ENCODE measurements around the gene NCAN.

NCAN gene

DNA sequence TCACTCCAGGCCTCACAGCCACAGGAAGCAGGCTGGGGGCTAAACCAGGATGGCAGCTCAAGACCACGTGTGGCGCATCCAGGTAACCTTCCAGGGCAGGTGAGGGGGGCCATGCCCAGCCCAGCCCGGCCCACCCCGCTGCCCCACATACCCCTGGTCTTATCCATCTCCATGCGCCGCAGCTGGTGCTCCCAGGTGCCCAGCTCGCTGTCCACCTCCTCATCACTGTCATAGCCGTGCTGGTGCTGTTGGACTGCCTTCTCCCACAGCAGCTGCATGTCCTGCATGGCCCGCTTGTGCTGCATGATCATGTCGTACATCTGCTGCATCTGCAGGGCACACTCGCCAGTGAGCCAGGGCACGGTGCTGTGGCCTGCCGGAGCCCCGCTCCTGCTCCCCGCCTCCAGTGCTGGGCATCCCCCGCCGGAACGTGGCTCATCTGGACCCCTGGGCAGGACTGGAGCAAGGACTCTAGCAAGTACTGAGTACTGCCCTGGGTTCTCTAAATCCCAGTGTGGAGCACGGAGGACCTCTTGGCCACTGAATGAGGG, 67.4 kb downstream of the NCAN start:
- no peak for TF ChIP-seq TAF1 (IDR thresholded peaks at IDR 0.05; ENCODE audit: low read depth)
- TF ChIP-seq NFIC (IDR thresholded peaks at IDR 0.05) = no peak
- no peak for TF ChIP-seq ZBTB7A (IDR thresholded peaks at IDR 0.05; ENCODE audit: low read depth)
- TF ChIP-seq TEAD4 (IDR thresholded peaks at IDR 0.05) = no peak
- TF ChIP-seq EP300 (IDR thresholded peaks at IDR 0.05; ENCODE audit: borderline replicate concordance) = no peak
- no peak for TF ChIP-seq TCF12 (IDR thresholded peaks at IDR 0.05; ENCODE audit: low read depth)
- TF ChIP-seq RAD21 (IDR thresholded peaks at IDR 0.05; ENCODE audit: low read depth) = no peak

DNA sequence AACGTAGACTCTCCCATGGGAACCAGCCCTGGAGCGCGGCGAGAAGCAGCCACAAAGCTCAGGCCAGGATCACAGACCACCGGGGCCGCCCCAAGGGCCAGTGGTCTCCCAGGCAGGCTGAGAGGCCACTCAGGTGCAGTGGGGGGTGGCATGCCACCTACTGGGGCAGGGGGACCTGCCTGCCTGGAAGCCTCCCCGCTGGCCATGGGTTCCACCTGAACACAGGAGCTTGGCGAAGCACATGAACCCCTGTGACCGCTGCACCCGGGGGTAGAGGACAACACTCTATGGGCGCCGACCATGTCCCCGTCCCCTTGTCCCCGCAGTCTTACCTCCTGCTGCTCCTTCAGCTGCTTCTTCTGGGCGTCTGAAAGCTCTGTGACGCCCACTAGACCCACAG, 68.1 kb downstream of the NCAN start:
- TF ChIP-seq YY1 (IDR thresholded peaks at IDR 0.05; ENCODE audit: low read depth) = no peak
- TF ChIP-seq, protein P1, sequence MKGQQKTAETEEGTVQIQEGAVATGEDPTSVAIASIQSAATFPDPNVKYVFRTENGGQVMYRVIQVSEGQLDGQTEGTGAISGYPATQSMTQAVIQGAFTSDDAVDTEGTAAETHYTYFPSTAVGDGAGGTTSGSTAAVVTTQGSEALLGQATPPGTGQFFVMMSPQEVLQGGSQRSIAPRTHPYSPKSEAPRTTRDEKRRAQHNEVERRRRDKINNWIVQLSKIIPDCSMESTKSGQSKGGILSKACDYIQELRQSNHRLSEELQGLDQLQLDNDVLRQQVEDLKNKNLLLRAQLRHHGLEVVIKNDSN (IDR thresholded peaks at IDR 0.05) = no peak
- no peak for TF ChIP-seq FOXM1 (IDR thresholded peaks at IDR 0.05; ENCODE audit: borderline replicate concordance, low read depth)
- TF ChIP-seq TCF12 (IDR thresholded peaks at IDR 0.05; ENCODE audit: low read depth) = no peak
- no peak for TF ChIP-seq TEAD4 (IDR thresholded peaks at IDR 0.05)
- no peak for TF ChIP-seq RAD21 (IDR thresholded peaks at IDR 0.05; ENCODE audit: low read depth)
- no peak for TF ChIP-seq TAF1 (IDR thresholded peaks at IDR 0.05; ENCODE audit: low read depth)
- no peak for TF ChIP-seq CREB1 (IDR thresholded peaks at IDR 0.05; ENCODE audit: low read depth)
- no peak for TF ChIP-seq EP300 (IDR thresholded peaks at IDR 0.05; ENCODE audit: borderline replicate concordance)
- no peak for TF ChIP-seq EGR1 (IDR thresholded peaks at IDR 0.05)
- no peak for TF ChIP-seq ZBTB7A (IDR thresholded peaks at IDR 0.05; ENCODE audit: low read depth)
- TF ChIP-seq, protein P2, sequence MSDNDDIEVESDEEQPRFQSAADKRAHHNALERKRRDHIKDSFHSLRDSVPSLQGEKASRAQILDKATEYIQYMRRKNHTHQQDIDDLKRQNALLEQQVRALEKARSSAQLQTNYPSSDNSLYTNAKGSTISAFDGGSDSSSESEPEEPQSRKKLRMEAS (IDR thresholded peaks at IDR 0.05) = no peak
- TF ChIP-seq, protein P3, sequence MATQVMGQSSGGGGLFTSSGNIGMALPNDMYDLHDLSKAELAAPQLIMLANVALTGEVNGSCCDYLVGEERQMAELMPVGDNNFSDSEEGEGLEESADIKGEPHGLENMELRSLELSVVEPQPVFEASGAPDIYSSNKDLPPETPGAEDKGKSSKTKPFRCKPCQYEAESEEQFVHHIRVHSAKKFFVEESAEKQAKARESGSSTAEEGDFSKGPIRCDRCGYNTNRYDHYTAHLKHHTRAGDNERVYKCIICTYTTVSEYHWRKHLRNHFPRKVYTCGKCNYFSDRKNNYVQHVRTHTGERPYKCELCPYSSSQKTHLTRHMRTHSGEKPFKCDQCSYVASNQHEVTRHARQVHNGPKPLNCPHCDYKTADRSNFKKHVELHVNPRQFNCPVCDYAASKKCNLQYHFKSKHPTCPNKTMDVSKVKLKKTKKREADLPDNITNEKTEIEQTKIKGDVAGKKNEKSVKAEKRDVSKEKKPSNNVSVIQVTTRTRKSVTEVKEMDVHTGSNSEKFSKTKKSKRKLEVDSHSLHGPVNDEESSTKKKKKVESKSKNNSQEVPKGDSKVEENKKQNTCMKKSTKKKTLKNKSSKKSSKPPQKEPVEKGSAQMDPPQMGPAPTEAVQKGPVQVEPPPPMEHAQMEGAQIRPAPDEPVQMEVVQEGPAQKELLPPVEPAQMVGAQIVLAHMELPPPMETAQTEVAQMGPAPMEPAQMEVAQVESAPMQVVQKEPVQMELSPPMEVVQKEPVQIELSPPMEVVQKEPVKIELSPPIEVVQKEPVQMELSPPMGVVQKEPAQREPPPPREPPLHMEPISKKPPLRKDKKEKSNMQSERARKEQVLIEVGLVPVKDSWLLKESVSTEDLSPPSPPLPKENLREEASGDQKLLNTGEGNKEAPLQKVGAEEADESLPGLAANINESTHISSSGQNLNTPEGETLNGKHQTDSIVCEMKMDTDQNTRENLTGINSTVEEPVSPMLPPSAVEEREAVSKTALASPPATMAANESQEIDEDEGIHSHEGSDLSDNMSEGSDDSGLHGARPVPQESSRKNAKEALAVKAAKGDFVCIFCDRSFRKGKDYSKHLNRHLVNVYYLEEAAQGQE (IDR thresholded peaks at IDR 0.05; ENCODE audit: low read depth) = no peak
- no peak for TF ChIP-seq NFIC (IDR thresholded peaks at IDR 0.05)

DNA sequence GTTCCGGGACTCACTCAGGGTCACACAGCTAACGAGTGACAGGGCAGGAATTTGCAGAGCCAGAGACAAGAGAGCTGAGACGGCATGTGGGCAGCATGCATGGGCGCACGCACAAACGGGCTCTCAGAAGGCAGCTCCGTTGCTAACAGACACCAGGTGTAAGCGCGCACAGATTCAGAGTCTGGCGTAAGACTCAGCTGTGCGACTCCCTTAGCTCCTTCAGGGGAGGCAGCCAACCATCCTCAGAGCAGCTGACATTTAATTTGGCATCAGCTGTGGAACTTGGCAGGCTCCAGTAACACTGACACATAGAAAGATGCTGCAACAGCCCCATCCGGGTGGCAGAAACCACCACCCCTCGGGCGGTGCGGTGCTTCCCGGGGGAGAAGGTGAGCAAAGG, 68.8 kb downstream of the NCAN start:
- TF ChIP-seq TEAD4 (IDR thresholded peaks at IDR 0.05) (no peak), TCF12 (IDR thresholded peaks at IDR 0.05; ENCODE audit: low read depth) (no peak), CREB1 (IDR thresholded peaks at IDR 0.05; ENCODE audit: low read depth) (no peak), YY1 (IDR thresholded peaks at IDR 0.05; ENCODE audit: low read depth) (no peak), FOXM1 (IDR thresholded peaks at IDR 0.05; ENCODE audit: borderline replicate concordance, low read depth) (no peak), RAD21 (IDR thresholded peaks at IDR 0.05; ENCODE audit: low read depth) (no peak), NFIC (IDR thresholded peaks at IDR 0.05) (no peak), EP300 (IDR thresholded peaks at IDR 0.05; ENCODE audit: borderline replicate concordance) (no peak), EGR1 (IDR thresholded peaks at IDR 0.05) (no peak), CEBPB (IDR thresholded peaks at IDR 0.05) (no peak), TAF1 (IDR thresholded peaks at IDR 0.05; ENCODE audit: low read depth) (no peak), ZBTB7A (IDR thresholded peaks at IDR 0.05; ENCODE audit: low read depth) (no peak)
- TF ChIP-seq, protein P3 (IDR thresholded peaks at IDR 0.05; ENCODE audit: low read depth) = no peak
- TF ChIP-seq, protein P2 (IDR thresholded peaks at IDR 0.05) = no peak
- TF ChIP-seq, protein P1 (IDR thresholded peaks at IDR 0.05) = no peak

DNA sequence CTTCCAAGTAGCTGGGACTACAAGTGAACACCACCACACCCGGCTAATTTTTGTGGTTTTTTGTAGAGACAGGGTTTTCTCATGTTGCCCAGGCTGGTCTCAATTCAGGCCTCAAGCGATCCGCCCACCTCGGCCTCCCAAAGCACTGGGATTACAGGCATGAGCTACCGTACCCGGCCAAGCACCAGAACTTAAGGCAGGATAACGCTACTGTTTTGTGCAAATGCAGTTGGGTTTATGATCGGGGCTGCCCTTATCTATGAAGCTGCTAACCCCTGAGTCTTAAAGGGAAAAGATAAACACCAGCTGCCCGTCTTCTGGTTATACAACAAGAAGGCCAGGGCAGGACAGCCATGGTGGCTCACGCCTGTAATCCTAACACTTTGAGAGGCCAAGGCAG, 73.9 kb downstream of the NCAN start:
- TF ChIP-seq EP300 (IDR thresholded peaks at IDR 0.05; ENCODE audit: borderline replicate concordance) (no peak), ZBTB7A (IDR thresholded peaks at IDR 0.05; ENCODE audit: low read depth) (no peak), RAD21 (IDR thresholded peaks at IDR 0.05; ENCODE audit: low read depth) (no peak), FOXM1 (IDR thresholded peaks at IDR 0.05; ENCODE audit: borderline replicate concordance, low read depth) (no peak), NFIC (IDR thresholded peaks at IDR 0.05) (no peak), YY1 (IDR thresholded peaks at IDR 0.05; ENCODE audit: low read depth) (no peak), TAF1 (IDR thresholded peaks at IDR 0.05; ENCODE audit: low read depth) (no peak), TEAD4 (IDR thresholded peaks at IDR 0.05) (no peak), EGR1 (IDR thresholded peaks at IDR 0.05) (no peak), TCF12 (IDR thresholded peaks at IDR 0.05; ENCODE audit: low read depth) (no peak), CREB1 (IDR thresholded peaks at IDR 0.05; ENCODE audit: low read depth) (no peak), CEBPB (IDR thresholded peaks at IDR 0.05) (no peak)
- TF ChIP-seq, protein P2 (IDR thresholded peaks at IDR 0.05) = no peak
- TF ChIP-seq, protein P3 (IDR thresholded peaks at IDR 0.05; ENCODE audit: low read depth) = no peak
- TF ChIP-seq, protein P1 (IDR thresholded peaks at IDR 0.05) = no peak
